C4-2B (cell line): ENCODE measurements around the gene ARHGAP26.

Source experiments
- CTCF ChIP-seq: fragments of 450-650 bp; conservative IDR thresholded peaks from 2 replicates; pipeline ENCODE4 v1.5.1; 2017; ENCODE audit warnings: mild to moderate bottlenecking
- ZFX ChIP-seq: fragments of 450-650 bp; IDR thresholded peaks from 2 replicates; pipeline ENCODE4 v1.6.1; 2017

- TF ChIP-seq CTCF (no peak), ZFX (no peak)
Measured at GRCh38 chr5:142945845-142946244, 175.7 kb downstream of the ARHGAP26 start.
